NCI-H2196 treated with DMSO at 0.1 percent for 48 hours (cell line): ENCODE data around the gene RNF8.
"Not testable (repeated sequence)": the region's sequence is repeated elsewhere in the genome, so short reads cannot be mapped to it uniquely, and the experiment has no call there.

Source experiments
- DNase-seq: peaks from one replicate; lab custom pipeline; 2025; ENCODE audit not compliant: unreplicated experiment; lab: John Stamatoyannopoulos, UW

RNF8 gene, protein sequence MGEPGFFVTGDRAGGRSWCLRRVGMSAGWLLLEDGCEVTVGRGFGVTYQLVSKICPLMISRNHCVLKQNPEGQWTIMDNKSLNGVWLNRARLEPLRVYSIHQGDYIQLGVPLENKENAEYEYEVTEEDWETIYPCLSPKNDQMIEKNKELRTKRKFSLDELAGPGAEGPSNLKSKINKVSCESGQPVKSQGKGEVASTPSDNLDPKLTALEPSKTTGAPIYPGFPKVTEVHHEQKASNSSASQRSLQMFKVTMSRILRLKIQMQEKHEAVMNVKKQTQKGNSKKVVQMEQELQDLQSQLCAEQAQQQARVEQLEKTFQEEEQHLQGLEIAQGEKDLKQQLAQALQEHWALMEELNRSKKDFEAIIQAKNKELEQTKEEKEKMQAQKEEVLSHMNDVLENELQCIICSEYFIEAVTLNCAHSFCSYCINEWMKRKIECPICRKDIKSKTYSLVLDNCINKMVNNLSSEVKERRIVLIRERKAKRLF

DNA sequence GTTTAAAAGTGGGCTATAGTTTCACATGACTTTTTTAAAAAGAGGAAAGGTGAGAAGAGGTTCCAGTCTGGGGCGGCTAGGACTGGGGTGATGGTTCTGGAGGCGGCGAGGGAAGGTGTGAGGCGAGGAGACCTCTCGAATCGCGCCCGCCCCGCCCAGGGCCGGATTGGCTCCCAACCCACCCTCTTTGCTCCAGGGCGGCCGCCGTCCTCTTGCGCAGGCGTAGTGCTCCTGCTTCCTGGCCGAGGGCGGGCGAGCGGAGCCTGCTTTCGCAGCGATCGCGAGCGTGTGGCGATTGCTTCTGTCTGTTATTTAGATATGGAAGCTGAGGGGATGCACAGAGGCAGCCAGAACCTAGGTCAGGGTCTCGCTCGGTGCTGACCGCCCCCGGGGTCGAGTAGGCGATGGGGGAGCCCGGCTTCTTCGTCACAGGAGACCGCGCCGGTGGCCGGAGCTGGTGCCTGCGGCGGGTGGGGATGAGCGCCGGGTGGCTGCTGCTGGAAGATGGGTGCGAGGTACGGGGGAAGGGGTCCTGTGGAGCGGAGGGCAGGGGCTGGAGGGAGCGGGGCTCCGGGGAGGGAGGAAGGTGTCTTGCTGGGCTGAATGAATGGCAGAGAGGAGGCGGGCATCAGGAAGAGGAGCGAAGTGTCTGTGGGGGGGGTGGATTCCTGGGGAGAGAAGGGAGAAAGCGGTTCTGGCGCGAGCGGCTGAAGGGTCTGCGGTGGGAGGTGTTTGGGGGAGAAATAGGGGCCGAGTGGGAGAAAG, at the start of gene RNF8:
Gene RNF8 (plus strand): TSS at position 223 of the 765 bp plus-strand sequence. CDS start 182 bp downstream, at position 405.
- DNase-seq, result peak; percentile 87

DNA sequence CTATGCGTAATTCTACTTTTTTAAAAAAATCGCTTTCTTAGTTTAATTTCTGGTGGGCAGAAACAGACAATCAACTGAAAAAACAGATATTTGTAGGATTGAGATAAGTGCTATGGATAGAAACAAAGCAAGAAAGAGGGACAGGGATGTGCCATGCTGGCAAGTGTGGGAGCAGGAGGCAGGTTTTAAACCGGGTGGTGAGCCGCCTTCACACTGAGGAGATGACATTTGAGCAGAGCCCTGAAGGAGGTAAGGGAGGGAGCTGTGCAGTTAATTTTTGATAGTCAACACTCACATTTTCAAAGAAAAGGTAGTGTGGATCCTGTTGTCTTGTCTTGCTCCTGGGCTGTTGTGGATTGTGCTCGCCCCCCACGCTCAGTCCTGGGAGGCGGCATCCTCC, 49.0 kb upstream of the RNF8 start:
- no peak for DNase-seq

DNA sequence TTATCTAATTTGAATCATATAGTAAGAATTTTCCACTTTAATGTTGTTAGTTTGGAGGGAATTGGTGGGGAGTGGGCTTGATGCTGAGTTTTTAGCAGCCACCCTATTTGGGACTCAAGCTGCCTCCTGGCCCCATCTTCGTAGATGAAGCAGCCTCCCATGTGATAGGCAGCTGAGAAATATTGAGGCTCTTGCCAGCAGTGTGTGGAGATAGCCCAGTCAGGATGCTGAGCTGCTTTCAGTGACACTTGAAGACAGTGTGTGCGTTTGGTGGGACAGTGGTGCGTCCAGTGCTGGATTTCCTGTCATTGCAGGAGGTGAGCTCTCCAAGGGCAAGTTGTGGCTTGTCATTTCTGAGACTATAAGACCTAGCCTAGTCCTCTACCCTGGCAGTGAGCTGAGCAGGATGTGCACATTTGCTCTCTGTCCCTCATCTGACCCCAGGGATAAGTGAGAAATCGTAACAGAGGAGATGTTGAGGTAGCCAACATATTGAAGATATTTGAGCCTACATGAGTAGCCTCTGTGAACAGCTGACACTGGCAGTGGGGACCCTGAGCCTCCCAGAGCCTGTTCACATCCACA, 47.9 kb upstream of the RNF8 start:
- no peak for DNase-seq

DNA sequence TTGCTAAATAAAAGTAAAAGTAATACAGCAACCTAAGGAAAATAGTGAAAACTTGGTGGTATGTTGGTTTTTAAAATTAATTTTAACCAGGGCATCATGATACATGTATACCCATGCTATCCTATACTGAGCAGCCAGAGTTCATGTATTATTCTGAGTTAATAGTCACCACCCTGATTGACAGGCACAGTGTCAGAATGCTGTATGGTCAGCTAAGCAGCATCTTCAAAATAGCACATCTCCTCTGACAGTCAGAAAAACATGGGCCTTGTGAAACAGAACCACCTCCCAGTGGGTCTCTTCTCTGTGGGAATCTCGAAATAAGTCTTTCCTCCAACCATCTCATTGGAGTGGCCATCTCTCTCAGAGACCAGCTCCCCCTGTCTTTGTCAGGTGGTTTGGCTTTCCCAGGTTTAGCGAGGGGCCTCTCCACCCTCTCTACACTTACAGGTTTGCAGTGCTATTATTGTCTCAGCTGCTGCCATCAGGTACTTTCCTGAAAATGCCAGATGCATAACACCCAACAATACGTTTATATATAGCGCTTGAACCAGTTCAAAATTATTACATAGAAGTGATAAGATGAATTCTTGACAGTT, 47.1 kb upstream of the RNF8 start:
- no peak for DNase-seq

DNA sequence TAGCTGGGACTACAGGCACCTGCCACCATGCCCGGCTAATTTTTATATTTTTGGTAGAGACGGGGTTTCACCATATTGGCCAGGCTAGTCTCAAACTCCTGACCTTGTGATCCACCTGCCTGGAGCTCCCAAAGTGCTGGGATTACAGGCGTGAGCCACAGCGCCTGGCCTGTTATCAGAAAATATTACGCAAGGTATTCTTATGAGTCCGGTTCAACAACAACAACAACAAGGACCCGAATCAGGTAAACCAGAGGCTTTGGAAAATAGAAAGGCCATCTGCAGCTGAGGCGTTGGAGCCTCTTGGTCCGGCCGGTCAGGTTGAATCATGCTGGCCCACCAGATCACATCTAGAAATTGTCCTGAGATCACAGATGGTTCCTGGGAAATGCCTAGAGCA, 46.3 kb upstream of the RNF8 start:
- DNase-seq, result not testable (repeated sequence)

DNA sequence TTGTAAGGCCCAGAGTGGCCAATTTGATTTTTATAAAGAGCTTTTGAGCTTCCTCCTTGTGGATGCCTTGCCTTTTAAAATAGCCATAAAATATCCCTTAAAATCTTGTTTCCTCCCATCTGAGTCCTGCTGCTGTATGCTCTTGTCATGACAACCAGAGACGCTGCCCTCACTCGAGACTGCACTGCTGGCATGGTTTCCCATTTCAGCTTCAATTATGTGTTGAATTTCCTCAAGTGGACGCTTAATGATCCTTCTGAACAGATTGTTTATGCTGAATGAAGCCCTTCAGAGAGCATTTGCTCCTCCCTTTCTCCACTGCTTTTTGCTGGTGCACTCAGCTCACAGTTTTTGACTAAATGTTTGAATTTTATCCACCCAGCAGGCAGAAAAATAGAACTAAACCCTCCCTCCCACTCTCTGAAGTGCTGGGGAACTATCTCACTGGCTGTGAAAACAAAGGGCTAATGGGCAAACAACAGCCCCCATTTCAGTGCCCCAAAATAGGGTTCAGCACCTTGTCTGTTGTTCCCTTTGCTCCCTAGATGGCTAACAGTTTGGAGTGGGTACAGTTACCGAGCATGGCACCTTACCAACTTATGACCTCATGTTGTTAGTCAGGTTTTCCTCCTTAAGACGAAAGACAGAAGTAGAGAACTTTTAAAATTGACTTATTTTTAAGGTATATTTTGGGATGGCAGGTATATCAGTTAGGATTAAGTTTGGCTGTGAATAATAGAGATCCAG, 45.5 kb upstream of the RNF8 start:
- peak; percentile 68 for DNase-seq

DNA sequence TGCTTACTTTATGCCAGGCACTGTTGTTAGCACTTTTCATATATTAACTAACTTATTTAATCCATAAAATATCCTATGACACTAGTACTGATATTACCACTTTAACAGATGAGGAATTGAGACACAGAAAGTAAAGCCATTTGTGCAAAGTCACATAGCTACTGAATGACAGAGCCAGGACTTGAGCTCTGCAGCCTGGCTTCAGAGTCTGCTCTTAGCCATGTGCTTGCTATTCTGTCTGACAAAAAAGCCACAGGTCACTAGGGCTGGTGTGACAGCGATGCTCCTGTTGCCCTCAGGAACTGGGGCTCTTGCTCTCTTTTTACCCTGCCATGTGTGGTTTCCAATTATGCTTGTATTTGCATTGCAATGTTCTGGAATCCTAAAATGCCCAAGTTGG, 44.7 kb upstream of the RNF8 start:
- no peak for DNase-seq

DNA sequence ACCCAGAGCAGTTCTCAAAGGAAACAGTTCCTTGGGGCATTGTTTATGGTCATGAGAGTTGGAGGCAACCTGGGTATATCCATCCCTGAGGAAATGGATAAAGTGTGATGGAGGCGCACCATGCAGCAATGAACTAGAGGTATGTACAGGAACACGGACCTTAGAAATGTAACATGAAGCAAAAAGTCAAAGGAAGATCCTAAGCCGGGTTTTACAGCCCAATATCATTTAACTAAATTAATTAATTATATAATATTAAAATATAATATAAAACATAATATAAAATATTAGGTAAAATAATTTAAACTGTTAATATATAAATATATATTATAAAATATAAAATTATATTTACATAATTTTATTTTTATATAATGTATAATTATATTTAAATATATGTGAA, 44.1 kb upstream of the RNF8 start:
- no peak for DNase-seq

DNA sequence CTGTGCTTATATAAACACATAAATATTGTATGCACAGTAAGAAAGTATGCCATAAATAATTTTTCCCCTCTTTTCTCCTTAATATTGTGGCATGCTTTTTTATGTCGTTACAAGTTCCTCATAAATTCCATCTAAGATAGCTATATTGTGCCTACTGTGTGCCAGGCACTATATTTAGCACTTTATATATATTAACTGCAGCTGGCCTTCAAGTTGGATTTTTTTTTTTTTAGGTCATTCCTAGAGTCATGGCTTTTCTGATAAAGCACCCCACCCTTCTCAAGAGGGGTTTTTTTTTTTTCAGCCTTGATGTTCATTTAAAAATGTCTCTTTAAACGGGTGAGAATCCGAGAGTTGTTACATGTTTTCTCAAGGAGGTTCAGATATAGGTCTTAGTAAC, 42.8 kb upstream of the RNF8 start:
- DNase-seq, result no peak

DNA sequence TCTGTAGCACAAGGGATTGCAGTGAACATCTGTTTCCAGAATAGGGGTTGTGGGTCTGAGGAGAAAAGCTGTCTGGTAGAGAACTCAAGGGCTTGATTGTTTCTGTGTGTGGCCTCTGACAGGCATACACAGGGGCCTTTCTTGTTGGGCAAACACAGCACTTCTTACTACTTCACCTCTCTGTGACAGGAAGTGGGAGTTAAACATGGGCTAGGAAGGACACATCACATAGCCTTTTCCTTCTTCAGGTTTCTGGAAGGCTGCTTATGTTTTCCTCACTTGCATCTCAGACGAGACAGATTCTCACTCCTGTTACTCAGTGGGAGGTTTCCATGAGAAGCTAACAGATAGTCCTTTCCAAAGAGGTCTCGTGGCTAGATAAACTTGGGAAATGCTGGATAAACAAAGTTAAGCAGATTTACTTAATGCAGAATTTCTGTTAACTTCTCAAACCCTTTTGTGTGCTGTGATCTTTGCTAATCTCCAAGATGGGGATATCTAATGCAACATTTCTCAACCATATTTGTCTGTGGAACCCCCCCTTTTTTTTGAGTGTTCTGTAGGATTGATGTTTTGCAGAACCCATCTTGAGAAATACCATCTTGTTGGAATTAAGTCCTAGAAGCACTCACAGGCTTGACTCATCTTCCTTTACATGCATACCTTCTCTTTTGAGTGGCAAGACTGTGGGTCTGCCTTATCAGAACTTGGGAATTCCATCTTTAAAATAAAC, 41.9 kb upstream of the RNF8 start:
- no peak for DNase-seq

DNA sequence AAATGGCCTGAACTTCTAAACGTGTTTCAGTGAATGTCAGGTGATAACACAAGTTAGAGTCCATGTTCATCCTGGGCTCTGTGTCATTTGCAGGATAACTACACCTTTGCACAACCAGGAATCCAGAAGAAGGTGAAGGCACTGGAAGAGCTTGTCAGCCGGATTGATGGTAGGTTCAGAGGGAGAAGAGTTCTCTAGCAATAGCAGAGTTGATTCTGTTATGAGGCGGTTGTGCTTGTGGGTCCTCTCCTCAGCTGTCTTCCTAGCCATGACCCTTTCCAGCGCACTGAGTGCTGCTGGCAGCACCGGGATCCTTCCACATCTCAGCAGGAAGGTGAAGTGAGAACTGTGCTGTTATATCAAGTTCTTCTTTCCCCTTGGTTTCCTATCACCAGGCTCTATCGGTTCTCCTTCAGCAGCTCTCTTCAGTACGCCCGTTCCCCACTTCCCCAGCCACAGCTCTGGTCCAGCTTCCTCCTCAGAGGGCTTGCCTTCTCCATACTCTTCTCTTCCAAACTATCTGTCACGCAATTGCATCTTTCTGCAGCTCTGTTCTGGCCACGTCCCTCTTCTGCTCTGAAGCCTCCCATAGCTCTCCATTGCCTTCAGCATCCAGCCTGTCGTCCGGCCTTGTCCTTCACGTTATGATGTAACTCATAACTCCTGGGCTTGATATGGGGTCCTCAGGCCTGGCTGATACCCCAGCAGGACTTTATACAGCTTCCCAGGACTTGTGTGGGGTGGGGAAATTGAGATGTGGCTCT, 39.9 kb upstream of the RNF8 start:
- no peak for DNase-seq

DNA sequence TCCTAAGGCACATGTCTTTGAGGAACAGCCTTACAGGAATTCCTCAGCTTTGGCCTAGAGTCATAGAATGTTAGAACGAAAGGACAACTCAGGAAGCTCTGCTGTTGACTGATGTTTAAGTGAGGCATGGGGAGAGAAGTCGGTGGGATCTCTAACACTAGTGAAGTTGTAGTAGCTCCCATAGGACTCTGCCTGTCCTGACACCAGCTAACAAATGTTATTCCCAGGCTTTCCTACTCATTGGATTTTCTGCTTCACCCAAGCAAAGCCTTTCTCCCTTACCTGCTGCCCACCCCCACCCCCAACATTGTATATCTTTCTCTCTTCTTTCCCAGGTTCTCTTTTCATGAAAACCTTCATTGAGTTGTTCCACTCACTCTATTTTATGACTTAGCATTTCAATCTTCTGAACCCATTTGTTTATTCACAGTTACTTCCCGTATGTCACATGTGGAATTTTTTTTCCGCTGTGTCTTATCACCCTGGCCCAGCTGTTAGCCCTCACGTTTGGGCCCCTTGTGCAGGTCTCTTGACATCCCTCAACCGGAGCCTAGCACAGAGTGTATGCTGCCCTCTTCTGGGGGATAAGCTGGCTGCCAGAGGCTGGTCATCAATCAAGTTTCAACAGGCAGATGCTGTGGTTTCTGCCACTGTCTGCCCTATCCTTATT, 39.2 kb upstream of the RNF8 start:
- DNase-seq, result no peak

DNA sequence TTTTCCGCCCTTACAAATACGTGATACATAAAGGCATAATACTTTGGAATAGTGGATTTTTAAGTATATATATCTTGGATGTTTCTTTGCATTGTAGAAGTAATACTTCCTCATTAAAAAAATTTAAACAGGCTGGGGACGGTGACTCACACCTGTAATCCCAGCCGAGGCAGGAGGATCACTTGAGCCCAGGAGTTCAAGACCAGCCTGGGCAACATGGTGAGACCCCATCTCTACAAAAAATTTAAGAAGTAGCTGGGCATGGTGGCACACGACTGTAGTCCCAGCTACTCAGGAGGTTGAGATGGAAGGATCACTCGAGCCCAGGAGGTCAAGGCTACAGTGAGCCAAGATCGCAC, 38.6 kb upstream of the RNF8 start:
- no peak for DNase-seq

DNA sequence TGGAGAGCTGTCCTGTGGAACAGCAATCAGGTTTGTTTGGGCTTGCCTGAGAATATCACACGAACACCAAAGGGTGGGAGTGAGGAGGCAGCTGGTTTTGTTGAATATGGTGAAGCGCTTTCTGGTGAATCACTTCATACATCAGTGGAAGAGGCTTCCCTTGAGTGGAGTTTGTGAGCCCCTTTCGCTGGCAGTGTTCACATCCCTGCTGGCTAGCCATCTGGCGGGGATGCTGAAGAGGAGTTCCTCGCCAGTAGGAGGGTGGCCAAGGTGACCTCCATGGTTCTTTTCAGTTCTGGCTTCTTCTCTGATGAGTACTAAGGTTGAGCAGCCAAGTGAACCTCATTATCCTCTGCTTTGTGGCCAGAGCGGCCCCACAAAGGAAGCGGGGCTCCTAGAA, 37.7 kb upstream of the RNF8 start:
- no peak for DNase-seq

DNA sequence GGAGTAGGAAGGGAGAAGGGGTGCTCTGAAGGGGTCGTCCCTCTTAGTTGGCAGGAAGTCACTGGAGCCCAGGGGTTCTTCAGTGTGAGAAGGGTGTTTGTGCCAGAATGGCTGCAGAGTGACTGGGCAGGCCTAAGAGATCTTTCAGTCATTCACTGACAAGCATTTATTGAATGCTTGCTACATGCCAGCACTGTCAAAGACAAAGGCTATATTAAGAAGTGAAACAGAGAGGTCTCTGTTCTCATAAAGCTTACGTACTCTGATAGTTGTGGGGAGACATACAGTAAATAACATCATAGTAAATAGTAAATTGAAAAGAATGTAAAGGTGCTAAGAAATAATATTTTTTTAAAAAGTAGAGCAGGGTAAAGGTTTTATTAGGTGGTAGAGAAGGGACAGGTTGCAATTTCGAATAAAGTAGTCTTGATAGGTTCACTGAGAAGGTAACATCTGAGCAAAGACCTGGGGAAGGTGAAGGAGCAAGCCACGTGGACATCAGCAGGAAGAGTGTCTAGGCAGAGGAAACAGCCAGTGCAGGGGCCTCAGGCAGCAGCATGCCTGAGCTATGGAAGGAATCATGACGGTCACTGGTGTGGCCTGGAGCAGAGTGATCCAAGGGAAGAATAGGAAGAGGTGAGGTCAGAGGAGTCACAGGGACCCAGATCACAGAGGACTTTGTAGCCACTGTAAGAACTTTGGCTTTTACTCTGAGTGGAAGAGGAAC, 36.3 kb upstream of the RNF8 start:
- no peak for DNase-seq

DNA sequence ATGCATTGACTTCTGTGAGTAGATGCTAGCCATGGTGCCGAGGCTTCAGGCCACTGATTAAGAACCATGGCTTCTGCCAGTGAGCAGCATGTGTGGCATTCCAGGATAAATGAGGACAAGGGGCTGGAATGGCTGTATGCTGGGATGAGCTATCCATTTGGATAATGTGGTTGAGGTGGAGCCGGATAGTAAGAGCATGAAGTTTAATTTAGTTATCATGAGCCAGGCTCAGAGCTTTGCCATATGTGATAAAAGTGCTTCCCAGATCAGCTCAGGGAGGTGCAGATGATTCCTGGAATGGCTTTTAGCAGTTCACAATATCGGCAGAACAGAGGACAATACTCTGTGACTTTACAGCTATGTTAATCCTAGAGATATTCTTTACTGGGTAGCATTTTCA, 34.6 kb upstream of the RNF8 start:
- DNase-seq, result no peak

DNA sequence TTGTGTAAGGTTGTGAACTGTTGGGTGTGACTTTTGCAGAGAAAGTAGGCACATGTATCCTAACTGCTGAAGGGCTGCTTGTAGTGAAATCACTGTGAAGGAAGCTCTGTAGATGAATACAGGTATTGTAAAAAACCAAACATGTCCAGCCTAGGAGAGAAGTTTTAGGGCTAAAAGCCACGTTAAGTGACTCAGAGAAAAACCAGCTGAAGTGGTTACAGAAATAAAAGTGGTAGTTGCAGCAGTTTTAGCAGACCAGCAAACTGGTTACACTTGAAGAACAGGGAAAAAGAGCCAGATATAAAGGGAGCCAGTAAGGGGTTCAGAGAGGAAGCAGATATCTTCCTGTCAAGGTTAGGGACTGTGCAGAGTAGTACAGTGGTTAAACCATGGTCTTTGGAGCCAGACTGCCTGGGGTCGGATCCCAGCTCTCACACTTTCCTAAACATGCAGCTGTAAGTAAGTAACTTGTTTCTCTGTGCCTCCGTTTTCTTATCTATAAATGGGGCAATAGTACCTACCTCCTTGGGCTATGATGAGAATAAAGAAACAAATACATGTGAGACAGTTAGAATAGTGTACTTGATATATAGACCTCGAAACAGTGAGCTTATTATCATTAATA, 33.8 kb upstream of the RNF8 start:
- no peak for DNase-seq

DNA sequence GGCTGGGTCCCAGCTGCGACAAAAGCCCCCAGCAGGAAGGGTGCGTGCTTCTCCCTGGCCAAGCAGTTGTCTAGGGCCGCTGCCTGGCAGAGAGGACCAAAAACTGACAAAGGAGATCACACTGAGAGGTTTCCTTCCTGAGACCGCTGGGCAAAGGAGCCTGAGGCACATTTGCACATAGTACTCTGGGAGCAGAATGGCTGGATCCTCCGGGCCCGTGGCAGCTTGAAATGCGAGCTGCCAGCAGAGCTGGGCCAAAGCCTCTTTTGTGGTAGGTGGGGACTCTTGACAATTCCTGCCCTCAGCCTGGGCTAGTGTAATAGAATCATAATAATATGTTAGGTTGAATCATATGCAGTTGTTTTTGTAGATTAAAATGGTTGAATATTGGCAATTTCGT, 33.1 kb upstream of the RNF8 start:
- no peak for DNase-seq
